GM18517 (cell line): Measurements from ENCODE around the gene WFS1.
A peak's percentile ranks its signal among the peaks of the same experiment; 100 is the strongest.

Experiments used
- ATAC-seq: cut with Tn5 transposase; IDR thresholded peaks from one replicate; pipeline ENCODE4 v1.9.1; 2021; ENCODE audit warnings: mild to moderate bottlenecking, moderate library complexity; ENCODE audit not compliant: unreplicated experiment

Gene WFS1

DNA sequence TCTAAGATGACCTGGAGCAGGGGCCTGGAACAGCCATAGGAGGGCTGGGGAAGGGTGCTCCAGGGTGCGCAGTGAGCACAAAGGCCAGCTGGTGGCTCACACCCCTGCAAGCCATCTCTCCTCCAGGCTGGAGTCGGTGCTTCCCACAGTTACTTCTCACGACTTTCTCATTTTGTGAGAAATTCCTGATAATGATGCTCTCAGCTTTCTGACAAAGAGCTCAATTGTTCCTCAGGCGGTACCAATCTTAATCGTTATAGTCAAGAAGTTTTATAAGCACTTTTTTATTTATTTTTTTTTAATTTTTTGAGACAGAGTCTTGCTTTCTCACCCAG lies 11.7 kb upstream of the WFS1 start:
- no peak for ATAC-seq

DNA sequence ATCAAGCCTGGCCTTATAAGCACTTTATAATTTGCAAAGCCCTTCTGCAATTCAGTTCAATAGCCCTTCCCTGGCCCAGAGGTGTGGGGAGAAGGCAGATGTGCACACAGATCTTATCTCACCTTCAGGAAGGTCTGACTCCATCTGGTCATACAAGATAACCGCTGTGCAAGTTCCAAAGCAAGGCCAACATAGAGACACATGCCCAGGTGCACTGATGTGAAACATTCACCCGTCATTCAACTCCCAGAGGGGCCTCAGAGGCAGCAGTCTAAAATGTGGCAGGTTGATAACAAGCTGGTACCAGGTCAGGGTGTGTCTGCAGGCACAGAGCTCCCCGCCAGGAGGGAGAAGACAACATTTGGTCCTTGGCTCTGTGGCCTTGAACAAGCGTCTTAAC lies 10.9 kb upstream of the WFS1 start:
- no peak for ATAC-seq

DNA sequence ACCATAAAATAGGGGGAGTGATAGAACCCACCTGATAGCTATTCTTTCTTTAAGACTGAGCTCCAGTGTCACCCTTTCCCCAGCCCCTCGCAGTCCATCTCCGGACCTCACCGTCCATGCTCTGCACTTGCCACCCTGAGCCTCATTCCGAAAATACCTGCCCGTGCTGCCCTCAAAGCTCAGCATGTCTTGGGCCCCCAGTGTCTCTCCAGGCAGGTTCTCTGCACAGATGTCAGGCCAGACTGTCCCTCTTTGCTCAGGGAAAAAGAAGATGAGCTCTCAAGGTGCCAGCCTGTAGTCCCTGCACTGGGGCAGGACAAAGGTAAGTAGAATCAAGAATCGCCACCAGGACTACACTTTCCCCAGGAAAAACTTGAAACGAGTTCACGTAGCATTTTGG lies 9.8 kb upstream of the WFS1 start:
- ATAC-seq: no peak

DNA sequence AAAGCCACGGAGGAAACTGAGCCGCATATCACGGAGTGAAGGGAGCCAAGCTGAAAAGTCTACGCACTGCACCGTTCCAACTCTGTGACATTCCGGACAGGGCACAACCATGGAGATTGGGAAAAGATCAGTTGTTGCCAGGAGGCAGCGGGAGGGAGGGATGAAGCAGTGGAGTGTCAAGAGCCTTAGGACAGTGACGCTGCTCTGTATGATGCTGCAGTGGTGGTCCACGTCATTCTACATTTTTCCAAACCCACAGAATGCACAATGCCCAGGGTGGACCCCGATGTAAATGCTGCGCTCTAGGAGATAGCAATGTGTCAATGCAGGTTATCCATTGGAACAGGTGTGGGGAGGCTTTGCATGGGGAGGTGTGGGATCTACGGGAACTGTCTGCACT lies 7.5 kb upstream of the WFS1 start:
- ATAC-seq: no peak

DNA sequence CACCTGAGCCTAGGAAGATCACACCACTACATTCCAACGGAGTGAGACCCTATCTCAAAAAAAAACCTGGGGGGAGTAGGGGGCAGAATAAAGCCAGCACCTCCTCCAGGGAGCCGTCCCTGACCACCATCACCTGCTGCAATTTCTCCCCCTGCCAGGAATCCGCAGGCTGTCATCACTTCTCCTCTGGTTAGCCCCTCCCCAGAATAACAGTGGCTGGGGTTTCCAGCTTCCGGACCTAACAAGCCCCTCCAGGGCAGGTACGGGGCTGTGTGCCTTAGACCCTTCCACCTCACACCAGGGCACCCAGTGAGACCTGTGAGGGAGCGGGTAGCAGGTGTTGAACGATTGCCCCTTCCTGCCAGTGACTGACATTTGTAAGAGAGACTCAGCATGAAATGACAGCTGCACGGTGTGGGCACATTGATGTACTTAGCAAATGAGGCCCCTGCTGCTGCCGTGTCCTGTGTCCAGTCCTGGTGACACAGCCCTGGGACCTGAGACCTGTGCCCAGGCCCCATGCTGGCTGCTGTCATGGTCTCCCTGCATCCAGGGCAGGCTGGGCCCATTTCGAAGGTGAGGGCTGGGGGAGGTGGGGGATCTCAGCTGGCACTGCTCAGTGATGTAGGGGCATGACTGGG lies 6.7 kb upstream of the WFS1 start:
- ATAC-seq: no peak

DNA sequence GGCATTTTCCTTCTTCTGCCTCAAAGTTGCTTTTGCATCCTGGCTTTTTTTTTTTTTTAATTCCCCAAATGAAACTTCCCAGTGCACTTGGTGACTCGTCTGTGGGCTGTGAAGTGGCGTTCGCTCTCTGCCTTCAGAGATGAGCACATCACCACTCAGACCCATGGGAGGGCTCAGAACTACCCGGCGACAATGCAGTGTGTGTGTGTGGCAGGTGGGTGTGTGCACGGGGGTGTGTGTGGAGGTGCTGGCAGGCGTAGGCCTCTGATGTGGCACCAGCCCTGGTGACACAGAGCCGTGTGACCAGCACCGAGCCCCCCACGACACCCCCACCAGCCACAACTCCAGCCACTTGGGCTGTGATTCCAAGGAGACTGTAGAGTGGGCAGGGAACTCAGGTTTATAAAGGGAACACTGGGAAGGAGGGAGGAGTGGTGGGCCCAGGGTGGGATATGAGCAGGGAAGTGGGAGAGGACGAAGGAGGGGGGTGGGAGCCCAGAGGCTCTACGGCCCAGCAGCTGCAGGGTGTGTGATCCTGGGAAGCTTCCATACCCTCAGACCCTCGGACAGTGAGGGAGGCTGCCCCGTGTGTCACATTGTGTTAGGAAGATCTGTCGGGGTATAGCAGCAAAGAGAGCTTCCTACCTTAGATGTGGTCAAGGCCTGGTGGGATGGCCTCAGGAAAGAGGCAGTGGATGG lies 6.0 kb upstream of the WFS1 start:
- ATAC-seq: no peak

DNA sequence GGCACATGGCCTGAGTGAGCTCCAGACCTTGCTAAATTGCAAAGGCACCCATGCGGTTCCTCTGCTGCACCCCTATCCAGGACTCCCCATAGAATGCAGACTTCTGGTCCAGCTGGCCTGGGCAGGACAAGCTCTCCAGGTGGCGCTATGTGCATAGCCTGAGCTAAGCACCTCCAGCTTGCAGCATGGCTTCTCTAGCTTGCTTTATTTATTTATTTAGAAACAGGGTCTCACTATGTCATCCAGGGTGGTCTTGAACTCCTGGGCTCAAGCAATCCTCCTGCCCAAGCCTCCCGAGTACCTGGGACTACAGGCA lies 5.5 kb upstream of the WFS1 start:
- no peak for ATAC-seq

DNA sequence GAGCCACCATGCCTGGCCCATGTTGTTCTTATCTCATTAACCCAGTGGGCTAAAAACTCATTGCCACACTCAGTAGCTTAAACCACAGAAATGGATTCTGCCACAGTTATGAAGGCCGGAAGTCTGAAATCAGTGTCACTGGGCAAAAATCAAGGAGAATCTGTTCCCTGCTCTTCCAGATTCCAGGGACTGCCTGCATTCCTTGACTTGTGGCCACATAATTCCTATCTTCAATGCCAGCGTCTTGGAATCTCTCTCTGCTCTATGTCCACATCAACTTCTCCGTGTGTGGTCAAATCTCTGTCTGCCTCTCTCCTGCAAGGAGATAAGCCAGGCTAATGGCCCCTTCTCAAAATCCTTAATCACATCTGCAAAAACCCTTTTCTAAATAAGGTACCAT lies 4.1 kb upstream of the WFS1 start:
- no peak for ATAC-seq

DNA sequence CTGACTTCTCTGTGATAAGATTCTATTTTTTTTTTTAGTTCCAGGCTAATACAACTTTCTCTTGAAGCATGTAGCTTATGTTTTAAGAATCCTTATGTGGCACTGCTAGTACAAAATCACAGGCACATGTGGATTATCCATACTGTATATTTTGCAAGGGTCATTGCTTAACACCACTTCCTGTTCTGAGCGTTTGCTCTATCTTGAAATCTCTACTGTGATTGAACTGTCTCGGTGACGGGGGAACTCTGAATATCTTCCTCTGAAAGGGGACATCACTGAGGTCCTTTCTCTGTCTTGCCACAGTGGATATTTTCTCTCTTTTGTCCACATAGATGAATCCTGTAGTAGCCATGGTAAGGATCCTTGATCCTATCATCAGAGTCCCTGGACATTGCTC lies 2.1 kb upstream of the WFS1 start:
- no peak for ATAC-seq

DNA sequence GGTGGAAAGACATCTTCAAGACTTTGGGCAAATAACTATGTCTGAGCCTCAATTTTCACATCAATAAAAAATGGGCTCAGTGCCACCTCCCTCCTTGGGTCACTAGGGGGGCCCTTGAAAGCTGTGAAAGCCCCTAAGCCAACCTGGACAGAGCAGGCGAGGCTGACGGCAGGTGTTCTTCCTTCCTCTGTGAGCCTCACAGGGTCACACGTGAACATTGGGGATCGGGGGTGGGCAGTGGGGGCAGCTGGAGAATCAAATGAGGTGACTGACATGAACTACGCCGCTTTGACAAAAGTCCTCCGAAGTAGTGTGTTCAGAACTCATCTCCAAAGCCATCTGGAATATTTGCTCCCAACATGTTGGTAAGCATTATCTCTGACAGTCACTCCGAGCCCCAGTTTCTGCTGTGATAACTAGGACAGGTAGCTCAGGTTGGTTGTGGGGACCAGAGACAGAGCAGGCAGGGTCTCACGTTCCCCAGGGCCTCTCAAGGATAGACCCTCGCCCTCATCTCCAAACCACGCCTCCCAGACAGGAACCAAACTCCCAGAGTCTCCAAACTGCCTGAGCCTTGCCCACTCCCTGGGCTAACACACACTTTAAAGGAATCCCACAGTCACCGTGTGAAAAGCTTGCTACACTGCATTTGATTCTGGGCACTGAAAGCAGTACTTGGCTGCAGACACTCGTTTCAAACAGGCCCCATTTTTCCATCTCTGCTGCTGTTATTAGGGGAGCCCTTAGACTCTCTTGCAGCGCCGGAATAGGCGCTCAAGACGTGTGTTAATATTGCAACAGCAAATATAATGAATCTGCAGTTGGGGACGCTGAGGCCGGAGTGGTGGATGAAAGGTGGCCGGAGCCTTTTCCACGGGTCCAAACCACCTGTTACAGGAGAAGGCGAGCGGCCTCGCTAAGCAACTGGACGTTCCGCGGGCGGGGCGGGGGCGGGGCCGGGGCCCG lies 717 bp upstream of the WFS1 start:
- ATAC-seq: peak; percentile 29

DNA sequence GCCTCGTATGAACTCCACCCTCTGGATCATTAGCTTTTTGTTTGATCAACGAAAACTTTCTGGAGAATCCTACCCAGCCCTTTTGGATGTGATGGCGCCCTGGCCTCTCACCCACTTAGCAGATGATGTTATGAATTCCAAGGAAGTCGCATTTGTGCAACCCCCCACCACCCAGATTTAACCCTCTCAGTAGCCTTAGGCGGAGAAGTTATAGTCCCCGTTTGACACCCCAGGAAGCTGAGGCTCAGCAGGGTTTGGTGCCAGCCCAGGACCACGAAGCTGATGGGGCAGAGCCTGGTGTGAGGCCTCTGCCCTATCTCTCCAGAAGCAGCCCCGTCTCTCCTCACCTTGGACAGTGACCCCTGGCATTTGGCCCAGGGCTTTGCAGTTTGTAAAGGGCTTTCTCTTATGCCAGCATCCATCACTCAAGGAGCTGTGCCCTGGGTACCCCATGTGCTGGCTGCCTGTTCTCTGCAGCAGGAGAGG lies 1.0 kb downstream of the WFS1 start:
- ATAC-seq: no peak

DNA sequence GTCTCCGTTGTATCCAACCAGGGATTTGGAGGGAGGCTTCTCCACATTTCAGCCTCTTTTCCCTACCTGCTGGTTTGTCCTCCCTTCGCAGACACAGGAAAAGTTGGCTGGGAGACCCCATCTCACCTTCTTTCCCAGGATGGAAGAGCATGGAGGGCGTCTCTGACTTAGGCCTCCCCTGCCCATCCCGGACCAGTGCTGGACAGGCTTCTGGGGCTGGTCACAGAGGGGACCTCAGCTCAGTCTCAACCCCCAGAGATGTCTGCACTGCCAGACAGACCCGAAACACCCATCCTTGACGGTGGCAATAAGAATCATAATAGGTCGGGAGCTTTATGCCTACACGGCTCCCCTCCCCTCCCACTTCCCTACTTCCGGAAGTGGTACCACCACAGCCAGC lies 1.6 kb downstream of the WFS1 start:
- no peak for ATAC-seq

DNA sequence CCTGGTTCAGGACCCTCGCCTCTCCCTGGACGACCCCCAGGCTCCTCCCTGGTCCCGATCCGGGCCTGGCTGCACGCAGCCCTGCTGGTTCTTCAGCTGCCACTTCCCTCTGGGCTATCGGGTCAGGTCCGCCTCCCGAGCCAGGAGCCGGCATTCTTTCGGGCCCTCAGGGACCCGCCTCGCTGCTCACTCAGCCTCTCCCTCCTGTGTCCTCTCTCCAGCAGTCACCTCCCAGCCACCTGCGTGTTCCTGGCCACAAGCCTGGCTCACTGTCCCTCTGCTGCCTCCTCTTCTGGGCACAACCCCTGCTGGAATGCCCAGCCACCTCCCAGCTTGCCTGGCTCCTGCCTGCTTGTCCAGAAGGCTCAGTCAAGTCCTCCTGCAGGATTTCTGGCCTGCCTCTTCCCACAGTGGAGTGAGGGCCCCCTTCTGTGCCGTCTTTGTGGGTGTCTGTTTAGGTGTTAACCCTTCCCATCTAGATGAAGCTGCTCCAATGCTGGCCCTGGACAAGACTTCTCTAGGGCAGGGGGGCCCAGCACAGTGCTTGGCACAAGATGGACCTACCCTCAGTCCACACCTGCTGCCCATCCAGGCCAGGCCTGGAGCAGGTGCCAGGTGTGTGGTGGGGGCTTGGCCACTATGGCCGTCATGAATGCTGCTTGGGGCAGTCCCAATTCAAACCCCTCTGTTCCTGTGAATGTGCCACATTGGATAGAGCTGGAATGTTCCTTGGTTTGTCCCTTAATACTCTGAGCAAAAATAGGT lies 2.2 kb downstream of the WFS1 start:
- ATAC-seq: no peak

DNA sequence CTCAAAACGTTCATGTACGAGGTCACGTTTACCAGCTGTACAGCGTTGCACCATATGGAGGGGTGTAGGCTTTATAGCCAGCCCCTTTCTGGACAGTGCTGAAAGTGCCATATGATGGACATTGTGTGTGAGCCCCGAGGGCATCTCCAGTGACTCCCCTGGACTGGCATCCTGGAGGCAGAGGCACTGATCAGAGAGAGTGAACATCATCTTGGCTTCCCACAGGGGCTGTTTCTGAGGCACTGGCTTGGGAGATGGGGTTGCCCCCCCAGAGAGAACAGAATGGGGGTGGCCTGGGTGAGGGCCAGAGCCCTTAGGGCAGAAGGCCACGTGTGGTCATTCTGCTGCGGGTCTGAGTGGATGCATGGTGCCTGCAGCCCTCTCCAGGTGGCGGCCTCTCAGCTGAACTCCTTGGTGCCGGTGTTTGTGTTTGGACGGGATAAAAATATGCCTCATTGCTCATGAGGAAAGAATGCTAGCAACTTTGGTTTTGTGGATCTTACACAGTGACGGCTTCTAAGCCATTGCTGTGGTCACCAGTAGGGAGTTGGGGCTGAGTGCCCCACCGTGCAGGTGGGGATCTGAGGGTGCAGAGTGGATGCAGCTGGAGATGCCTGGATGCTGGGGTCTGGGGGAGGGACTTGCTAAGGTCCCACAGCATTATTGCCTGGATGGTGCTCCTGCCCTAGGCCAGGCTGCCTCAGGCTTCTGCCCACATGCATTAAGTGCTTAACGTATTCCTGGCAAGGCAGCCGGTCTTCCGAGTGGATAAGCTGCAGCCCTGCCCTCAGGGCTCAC lies 3.4 kb downstream of the WFS1 start:
- ATAC-seq: no peak

DNA sequence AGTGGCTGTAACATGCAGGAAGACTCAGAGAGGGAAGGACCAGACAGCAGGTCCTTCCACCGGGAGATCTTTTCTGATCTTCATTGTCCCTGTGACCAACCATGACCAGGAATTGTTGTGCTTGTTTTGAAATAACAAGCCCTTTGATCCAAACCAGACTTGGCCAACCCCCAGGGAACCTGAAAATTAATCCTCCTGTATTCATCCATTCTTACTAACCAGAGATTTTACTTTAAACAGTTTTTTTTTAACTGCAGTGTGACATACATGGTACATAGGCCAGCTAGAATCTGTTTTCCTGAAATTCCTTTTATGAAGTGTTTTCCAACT lies 4.0 kb downstream of the WFS1 start:
- no peak for ATAC-seq

DNA sequence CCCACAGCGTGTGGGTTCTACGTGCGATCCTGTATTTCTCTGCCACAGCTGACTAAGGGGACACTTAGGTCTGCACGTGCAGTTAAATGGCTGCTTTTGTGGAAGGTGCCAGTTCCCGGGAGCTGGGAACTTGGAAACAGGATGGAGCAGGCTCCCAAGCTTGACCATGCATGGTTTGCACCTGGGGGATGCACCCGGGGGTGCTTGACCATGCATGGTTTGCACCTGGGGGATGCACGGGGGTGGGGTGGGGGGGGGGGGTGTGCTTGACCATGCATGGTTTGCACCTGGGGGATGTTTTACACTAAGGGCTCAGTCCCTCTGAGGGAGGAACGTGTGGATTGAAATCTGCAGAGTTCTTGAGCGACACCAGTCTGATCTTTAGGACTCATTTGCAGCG lies 5.7 kb downstream of the WFS1 start:
- ATAC-seq: no peak

DNA sequence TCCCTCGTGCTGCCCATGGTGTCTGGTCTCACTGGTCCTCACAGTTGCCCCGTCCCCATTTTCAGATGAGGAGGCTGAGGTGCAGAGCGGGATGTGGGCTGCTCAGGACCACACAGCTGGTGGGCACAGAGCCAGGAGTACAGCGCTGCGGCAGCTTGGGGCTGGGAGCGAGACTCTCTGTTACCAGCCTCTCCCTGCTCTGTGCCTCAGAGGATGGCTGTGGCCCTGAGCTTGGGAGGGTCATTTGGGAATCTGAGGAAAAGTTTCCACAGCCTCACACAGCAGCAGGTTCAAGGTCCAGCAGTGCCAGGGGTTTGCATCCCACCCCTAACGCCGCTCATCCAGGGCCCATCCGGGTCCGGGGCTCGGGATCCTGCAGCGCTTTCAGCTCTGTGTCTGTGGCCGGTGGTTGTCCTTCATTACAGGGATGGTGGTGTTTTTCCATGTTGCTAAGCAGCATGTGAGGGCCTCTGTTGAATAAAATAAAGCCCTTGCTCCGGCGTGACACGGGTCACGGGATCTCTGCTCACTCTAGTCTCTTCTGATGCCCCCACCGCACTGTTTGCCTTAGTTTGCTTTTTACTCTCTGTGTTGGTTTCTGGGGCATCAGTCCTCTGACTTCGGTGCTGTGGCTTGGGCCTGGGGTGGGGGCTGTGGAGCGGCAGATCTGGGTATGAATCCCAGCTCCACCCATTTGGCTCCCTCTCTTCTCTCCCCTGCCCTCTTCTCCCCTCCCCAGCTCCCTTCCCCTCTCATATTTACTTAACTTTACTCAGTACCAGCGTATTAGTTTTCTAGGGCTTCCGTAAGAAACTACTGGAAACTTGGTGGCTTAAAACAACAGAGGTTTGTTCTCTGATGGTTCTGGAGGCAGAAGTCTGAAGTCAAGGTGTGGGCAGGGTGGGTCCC lies 6.5 kb downstream of the WFS1 start:
- no peak for ATAC-seq

DNA sequence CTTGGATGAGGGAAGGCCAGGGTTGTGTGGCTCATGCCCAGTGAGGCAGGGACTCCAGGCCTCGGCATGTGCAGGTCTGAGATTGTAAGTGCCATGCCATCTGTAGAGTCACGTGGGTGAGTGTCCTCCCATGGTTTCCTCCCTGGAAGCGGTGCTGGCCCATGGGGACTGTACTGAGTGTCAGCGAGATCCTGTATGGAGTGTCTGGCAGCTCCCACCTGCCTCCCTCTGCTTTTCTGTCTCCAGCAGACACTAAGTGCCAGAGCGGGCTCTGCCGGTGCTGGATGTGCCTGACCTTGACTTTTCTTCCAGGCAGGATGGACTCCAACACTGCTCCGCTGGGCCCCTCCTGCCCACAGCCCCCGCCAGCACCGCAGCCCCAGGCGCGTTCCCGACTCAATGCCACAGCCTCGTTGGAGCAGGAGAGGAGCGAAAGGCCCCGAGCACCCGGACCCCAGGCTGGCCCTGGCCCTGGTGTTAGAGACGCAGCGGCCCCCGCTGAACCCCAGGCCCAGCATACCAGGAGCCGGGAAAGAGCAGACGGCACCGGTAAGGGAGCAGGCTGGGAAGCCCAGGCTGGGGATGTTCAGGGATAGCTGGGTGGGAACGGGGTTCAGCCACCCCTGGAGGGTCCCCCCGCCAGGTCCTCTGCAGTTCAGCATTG lies 7.6 kb downstream of the WFS1 start:
- no peak for ATAC-seq
